ENCODE data around the gene ITIH5. TPM values are rescaled to one million over a fixed set of nuclear protein-coding genes. Genes with fewer than 3 reads are reported as not detected.

ITIH5 gene
- total and polyA plus RNA-seq, 9 of the 15 experiments (the other 6 are each of a cell fraction or from before 2014, with no cell fraction given), result 0.52 to 4.5 (median 2.6) TPM

DNA sequence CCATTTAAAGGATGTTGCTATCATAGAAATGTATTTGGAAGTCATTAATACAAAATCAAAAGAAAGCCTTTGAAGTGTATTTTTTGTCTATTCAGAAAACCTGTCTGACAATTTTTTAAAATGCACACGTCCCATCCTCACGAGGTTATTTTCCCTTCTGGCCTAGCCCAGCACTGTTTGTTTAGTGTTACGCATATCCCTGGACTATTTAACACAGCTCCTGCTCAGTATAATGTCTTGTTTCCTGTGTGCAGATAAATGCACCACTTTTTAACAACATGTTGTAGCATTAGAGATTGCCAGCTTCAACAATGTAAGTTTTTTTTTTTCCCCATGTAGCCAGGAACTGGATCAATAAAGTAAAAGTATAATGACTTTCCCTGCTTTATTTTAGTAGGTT is 153.3 kb downstream of the ITIH5 start:
- no peak for ATAC-seq
- CTCF ChIA-PET (ENCODE audit: low intra/inter-chr PET ratio), result no interaction called here
- H3K9ac ChIP-seq (ENCODE audit: insufficient read depth in 1 of 2, low read depth in 2 of 2, low read length in 2 of 2), result no peak overlapping the region

More for the DNA sequence above, 153.3 kb downstream of the ITIH5 start:
- no peaks in the 10 kb centered on the region for H3K79me2 ChIP-seq (ENCODE audit: control insufficient read depth, insufficient read depth, low read length)
- in situ Hi-C loops (cut with MboI), result no loop called here
- DNase-seq (ENCODE audit: extremely low read depth in 1 of 4, low spot score in 3 of 4) (no peak), FAIRE-seq (no peak)
- H3K4me1 ChIP-seq (replicated peaks in 1 of 2; ENCODE audit: control insufficient read depth in 2 of 2, insufficient read depth in 2 of 2, low read length in 2 of 2), result no peaks in the 10 kb centered on the region; a peak in 1 of 5 replicates
- intact Hi-C loops (cut with micrococcal nuclease), result no loop called here
- BruUV-seq (replicated peaks), result no TSS peak
- TF ChIP-seq ZBTB7A (IDR thresholded peaks at IDR 0.05; ENCODE audit: borderline replicate concordance, control insufficient read depth, low read depth, low read length) (no peak), RBM25 (IDR thresholded peaks at IDR 0.05; ENCODE audit: low read depth, low read length, severe bottlenecking) (no peak), CBFA2T3 (IDR thresholded peaks at IDR 0.05) (no peak), ARHGAP35 (IDR thresholded peaks at IDR 0.05; ENCODE audit: partially characterized antibody) (no peak), STAT5B (CRISPR knock-in tag; IDR thresholded peaks at IDR 0.05) (no peak), XRCC4 (IDR thresholded peaks at IDR 0.05; ENCODE audit: extremely low read depth, insufficient read depth, insufficient read length) (no peak), ZKSCAN3 (CRISPR knock-in tag; IDR thresholded peaks at IDR 0.05) (no peak), MCM5 (IDR thresholded peaks at IDR 0.05; ENCODE audit: low read depth) (no peak), MECOM (CRISPR knock-in tag; IDR thresholded peaks at IDR 0.05) (no peak), SNRNP70 (optimal IDR thresholded peaks at IDR 0.05; ENCODE audit: low read depth, low read length) (no peak), GABPB2 (CRISPR knock-in tag; conservative IDR thresholded peaks at IDR 0.05) (no peak), PTRF (tag; IDR thresholded peaks at IDR 0.05) (no peak)
- TF ChIP-seq, protein P1, sequence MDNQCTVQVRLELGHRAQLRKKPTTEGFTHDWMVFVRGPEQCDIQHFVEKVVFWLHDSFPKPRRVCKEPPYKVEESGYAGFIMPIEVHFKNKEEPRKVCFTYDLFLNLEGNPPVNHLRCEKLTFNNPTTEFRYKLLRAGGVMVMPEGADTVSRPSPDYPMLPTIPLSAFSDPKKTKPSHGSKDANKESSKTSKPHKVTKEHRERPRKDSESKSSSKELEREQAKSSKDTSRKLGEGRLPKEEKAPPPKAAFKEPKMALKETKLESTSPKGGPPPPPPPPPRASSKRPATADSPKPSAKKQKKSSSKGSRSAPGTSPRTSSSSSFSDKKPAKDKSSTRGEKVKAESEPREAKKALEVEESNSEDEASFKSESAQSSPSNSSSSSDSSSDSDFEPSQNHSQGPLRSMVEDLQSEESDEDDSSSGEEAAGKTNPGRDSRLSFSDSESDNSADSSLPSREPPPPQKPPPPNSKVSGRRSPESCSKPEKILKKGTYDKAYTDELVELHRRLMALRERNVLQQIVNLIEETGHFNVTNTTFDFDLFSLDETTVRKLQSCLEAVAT (IDR thresholded peaks at IDR 0.05), result no peak
- TF ChIP-seq, protein P2, sequence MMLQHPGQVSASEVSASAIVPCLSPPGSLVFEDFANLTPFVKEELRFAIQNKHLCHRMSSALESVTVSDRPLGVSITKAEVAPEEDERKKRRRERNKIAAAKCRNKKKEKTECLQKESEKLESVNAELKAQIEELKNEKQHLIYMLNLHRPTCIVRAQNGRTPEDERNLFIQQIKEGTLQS (IDR thresholded peaks at IDR 0.05), result no peak
- TF ChIP-seq, protein P2 (CRISPR knock-in tag; conservative IDR thresholded peaks at IDR 0.05), result no peak
- TF ChIP-seq, protein P3, sequence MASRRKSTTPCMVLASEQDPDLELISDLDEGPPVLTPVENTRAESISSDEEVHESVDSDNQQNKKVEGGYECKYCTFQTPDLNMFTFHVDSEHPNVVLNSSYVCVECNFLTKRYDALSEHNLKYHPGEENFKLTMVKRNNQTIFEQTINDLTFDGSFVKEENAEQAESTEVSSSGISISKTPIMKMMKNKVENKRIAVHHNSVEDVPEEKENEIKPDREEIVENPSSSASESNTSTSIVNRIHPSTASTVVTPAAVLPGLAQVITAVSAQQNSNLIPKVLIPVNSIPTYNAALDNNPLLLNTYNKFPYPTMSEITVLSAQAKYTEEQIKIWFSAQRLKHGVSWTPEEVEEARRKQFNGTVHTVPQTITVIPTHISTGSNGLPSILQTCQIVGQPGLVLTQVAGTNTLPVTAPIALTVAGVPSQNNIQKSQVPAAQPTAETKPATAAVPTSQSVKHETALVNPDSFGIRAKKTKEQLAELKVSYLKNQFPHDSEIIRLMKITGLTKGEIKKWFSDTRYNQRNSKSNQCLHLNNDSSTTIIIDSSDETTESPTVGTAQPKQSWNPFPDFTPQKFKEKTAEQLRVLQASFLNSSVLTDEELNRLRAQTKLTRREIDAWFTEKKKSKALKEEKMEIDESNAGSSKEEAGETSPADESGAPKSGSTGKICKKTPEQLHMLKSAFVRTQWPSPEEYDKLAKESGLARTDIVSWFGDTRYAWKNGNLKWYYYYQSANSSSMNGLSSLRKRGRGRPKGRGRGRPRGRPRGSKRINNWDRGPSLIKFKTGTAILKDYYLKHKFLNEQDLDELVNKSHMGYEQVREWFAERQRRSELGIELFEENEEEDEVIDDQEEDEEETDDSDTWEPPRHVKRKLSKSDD (conservative IDR thresholded peaks at IDR 0.05; ENCODE audit: low read length), result no peak
- no peak overlapping the region for H3K4me3 ChIP-seq
- H3K9me1 ChIP-seq (ENCODE audit: control insufficient read depth, insufficient read depth, low read length), result no peaks in the 10 kb centered on the region
- 13% methylated on average over 3 of the region's 3 CpGs for WGBS (ENCODE audit: insufficient coverage, low coverage, missing lambda C conversion rate)
- H4K20me1 ChIP-seq (replicated peaks; ENCODE audit: control insufficient read depth, insufficient read depth, low read length), result no peaks in the 10 kb centered on the region
- H3K36me3 ChIP-seq (ENCODE audit: control insufficient read depth, insufficient read depth, low read length), result no peaks in the 10 kb centered on the region
- POLR2A ChIA-PET, result no interaction called here
- H3K4me2 ChIP-seq (ENCODE audit: insufficient read depth, low read length), result no peak overlapping the region
- H3K27ac ChIP-seq (ENCODE audit: extremely low read depth, low read depth, low read length), result no peak overlapping the region
- peaks cover 0 to 13% of the 10 kb centered on the region in 2 experiments; a peak in 2 of 5 replicates for H3K27me3 ChIP-seq (ENCODE audit: control insufficient read depth in 2 of 2, insufficient read depth in 2 of 2, low read length in 2 of 2)
- H3K9me3 ChIP-seq (replicated peaks; ENCODE audit: control insufficient read depth, insufficient read depth, low read depth, low read length), result no peaks in the 10 kb centered on the region
- no peak overlapping the region for H2AFZ ChIP-seq (ENCODE audit: low read depth, low read length)
